NCI-H446 (cell line): ENCODE results near the gene SNX17.
A peak's percentile ranks its signal among the peaks of the same experiment; 100 is the strongest.
"Not testable (repeated sequence)": the region's sequence is repeated elsewhere in the genome, so short reads cannot be mapped to it uniquely, and the experiment has no call there.

Experiments
- DNase-seq, 2 experiments: peaks; one replicate each; lab custom pipeline; 2025; lab: John Stamatoyannopoulos, UW

SNX17 gene, protein sequence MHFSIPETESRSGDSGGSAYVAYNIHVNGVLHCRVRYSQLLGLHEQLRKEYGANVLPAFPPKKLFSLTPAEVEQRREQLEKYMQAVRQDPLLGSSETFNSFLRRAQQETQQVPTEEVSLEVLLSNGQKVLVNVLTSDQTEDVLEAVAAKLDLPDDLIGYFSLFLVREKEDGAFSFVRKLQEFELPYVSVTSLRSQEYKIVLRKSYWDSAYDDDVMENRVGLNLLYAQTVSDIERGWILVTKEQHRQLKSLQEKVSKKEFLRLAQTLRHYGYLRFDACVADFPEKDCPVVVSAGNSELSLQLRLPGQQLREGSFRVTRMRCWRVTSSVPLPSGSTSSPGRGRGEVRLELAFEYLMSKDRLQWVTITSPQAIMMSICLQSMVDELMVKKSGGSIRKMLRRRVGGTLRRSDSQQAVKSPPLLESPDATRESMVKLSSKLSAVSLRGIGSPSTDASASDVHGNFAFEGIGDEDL

GRCh38 chr2:27370026-27370815 lies at the start of gene SNX17, which contains the start of gene EIF2B4:
TSS of gene SNX17 (plus strand) at chr2:27370616. CDS start at chr2:27370744, 128 bp downstream.
TSS of gene EIF2B4 (minus strand) at chr2:27370338. CDS start at chr2:27370314, 24 bp downstream.
- DNase-seq = peak; percentile 94 to 98

GRCh38 chr2:27320958-27321543 lies 49.4 kb upstream of the SNX17 start:
- peak; percentile 44 to 77 for DNase-seq

- DNase-seq = no peak
Observed at GRCh38 chr2:27322301-27322765, 48.1 kb upstream of the SNX17 start.

DNA sequence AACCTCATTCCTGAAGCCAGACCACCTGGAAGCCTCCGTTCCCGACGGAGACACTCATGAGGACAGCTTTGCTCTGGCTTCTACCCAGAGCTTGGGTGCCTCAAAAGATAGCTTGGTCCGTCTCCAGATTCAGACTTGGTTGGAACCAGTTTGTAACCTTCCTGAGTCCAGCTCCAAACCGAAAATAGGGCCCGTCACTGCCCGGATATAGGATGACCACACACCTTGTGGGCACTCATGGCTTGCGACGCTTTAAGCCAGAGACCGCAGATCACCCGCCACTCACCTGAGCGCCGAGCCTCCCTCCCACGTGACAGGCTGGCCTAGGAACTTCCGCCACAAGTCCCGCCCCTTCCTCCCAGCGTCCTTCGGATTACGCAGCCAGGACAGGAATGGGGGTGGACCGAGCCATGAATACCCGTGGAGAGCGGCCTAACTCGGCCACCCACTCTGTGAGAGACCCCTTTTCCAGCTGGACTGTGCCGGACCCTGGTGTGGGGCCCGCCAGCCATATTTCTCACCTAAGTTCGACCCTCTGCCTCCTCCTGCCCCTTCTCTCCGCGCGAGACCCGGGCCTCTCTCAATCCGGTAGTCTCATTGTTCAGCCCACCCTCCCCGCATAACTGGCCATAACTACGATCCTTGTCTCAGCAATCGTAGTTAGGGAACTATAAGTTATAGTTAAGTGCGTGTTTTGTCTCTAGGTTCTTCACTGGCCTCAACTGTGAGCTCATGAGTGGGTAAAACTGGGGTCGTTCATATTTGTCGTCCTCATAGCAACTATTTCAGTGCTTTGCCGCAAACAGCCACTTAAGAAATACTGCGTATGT lies 47.4 kb upstream of the SNX17 start, which contains the start of gene MPV17:
MPV17 (minus strand) TSS at position 332 of the 830 bp plus-strand sequence. CDS start 580 bp downstream, outside the sequence.
- peak; percentile 73 to 86 for DNase-seq

DNA sequence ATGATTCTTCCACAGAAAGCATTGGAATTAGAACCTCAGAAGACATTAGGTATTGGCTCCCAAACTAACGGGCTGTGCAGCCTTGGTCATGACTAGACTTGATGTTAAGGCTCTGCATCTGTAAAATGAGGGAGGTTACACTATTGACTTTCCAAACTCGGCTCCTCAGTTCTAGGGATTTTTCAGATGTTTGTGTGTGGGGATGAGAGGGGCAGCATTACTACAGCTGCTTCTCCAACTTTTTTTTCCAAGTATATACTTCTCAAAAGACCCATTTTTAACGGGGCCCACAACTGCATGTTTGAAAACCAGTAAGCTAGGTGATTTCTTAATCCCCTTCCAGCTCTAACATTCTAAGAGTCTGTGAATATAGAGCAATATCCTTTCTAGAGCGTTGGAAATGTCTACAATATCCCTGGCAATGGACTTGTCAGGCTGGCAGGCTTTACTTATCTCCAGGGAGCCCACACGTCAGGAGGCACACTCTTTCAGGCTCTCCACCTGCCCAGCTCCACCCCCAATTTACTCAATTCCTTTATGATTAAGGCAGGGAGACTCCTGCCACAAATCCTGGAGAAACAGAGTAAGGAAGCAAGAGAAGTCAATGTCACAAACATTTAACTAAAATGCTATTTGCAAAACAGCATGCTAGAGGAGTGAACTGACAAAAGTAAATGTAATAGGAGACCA lies 46.7 kb upstream of the SNX17 start:
- no peak for DNase-seq

GRCh38 chr2:27324720-27325119 lies 45.7 kb upstream of the SNX17 start:
- DNase-seq = no peak

- DNase-seq = no peak
Observed at GRCh38 chr2:27335311-27335710, 35.1 kb upstream of the SNX17 start.

DNA sequence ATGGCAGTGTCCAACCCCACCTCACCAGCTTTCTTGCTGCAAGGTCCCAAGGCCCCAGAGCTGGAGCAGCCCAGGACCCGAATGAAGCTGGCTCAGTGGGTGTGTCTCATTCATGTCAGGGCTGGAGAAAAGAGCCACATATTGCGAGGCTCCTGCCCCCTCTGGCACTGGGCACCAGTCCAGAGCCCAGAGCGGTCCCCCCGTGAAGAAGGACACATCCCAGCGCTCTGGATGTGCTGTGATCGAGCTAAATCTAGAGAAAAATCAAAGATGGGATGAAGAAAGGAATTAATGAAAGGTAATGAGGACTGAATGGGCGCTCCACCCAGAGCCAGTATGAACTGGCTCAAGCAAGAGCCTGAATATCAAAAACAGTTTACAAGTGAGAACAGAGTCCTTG lies 34.2 kb upstream of the SNX17 start:
- DNase-seq = no peak

- DNase-seq = no peak
Observed at GRCh38 chr2:27347641-27348040, 22.8 kb upstream of the SNX17 start.

GRCh38 chr2:27350106-27350693 lies 20.2 kb upstream of the SNX17 start:
- no peak for DNase-seq

DNA sequence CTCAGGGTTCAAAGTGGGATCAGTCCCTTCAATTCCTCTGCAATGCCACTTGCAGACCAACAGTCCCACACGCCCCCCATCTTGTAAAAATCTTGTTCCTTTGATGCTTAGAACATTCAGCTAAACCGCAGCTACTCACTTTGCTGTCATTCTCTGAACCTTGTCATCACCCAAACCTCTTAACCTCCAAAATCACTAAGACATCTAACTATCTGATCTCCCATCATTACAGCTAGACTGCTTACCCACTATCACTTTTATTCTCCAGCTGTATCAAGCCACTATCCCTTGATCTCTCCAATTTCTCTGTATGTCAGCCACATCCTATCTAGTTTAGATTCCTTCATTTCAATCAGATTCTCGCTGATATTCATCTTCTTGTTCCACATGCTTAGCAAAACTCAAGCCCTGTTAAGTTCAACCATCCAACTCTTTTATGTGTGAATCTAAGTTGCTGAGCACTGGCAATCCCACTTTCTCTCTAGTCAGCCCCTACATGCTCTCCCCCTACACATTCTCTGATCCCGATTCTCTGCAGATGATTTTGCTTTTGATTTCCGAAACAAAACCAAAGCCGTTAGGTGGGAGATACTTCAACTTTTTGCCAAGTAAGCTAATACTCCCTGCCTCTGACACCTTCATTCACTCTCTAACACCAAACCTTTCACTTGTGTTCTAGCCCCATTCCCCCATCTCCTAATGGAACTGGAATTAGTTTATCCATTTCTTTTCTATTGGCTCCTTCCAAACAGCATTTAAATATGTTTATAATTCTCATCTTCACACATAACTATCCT lies 18.4 kb upstream of the SNX17 start:
- DNase-seq = no peak

GRCh38 chr2:27353386-27353761 lies 17.0 kb upstream of the SNX17 start:
- not testable (repeated sequence) for DNase-seq

DNA sequence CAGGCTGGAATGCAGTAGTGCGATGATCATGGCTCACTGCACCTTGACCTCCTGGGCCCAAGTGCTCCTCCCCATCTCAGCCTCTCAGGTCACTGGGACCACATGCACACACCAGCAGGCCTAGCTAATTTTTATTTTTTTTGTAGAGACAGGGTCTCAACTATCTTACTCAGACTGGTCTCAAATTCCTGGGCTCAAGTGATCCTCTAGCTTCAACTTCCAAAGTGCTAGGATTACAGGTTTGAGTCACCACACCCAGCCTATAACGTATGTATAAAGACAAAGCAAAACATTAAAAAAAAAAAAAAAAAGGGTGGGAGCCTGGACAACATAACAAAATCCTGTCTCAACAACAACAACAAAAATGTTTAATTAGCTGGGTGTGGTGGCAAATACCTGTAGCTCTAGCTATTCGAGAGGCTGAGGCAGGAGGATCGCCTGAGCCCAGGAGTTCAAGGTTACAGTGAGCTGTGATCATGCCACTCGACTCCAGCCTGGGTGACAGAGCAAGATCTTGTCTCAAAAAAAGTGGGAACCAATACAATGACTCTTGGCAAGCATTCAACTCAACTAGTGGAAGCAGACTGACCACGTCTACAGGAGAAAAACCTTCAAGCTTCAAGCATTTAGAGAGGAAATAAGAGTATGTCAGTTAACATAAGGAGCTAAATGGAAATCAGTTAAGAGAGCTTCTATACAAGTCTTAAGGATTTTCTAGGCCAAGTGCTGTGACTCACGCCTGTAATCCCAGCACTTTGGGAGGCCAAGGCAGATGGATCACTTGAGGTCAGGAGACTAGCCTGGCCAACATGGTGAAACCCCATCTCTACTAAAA lies 16.4 kb upstream of the SNX17 start:
- no peak for DNase-seq

- no peak for DNase-seq
Observed at GRCh38 chr2:27354597-27354927, 15.9 kb upstream of the SNX17 start.

GRCh38 chr2:27356056-27356381 lies 14.4 kb upstream of the SNX17 start:
- peak in 1 of 2 experiments; percentile 42 for DNase-seq

- DNase-seq = peak; percentile 92 to 97
Observed at GRCh38 chr2:27356382-27357181, 13.8 kb upstream of the SNX17 start, which contains the start of gene GTF3C2. TSS of gene GTF3C2 (minus strand) at chr2:27356764. CDS start at chr2:27343554, 13,210 bp downstream.

DNA sequence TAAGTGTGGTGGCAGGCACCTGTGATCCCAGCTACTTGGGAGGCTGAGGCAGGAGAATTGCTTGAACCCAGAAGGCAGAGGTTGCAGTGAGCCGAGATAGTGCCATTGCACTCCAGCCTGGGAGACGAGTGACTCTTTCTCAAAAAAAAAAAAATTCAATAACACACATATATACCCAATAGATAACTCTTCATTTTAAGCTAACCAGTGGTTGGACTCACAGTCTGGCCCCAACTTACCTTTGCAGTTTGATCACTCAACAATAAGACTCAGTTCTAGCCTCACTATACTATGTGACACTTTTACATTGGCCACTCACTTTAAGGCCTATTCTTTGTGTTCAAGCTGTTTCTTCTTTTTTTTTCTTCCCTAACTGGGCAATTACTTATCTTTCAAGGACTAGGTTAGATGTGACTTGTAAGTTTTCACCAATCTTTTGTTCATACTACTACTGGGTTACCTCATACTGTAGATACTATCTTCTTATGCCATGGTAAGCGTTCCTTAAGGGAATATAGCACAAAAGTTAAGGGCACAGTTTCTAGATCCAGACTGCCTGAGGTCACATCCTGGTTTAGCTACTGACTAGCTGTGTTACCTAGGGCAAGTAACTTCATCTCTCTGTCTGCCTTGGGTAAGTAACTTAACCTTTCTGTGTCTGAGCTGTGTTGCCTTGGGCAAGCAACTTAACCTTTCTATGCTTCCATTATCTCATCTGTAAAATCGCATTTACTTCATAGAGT lies 7.6 kb upstream of the SNX17 start:
- DNase-seq = no peak
